K562 (cell line): ENCODE results near the gene AGPAT1. TPM values are rescaled to one million over a fixed set of nuclear protein-coding genes. Genes with fewer than 3 reads are reported as not detected.

ENCODE experiments used
- ARID1B ChIP-seq: fragments of 450-650 bp; IDR thresholded peaks from 2 replicates; pipeline ENCODE4 v1.6.1; 2016; ENCODE audit warnings: antibody characterized with exemption, mild to moderate bottlenecking, inconsistent platforms
- ARID4B ChIP-seq: sonication (generic); formaldehyde crosslinking; IDR thresholded peaks from 2 replicates; pipeline ENCODE4 v1.8.0; 2022; ENCODE audit warnings: mild to moderate bottlenecking, missing genetic modification reagents
- C11orf30 ChIP-seq: fragments of 450-650 bp; IDR thresholded peaks from 2 replicates; pipeline ENCODE4 v1.6.1; 2016; ENCODE audit warnings: low read depth, mild to moderate bottlenecking
- CTBP1 ChIP-seq: fragments of 450-650 bp; IDR thresholded peaks from 2 replicates; pipeline ENCODE4 v1.6.1; 2016; ENCODE audit warnings: borderline replicate concordance
- E2F5 ChIP-seq: sonication (generic); formaldehyde crosslinking; IDR thresholded peaks from 2 replicates; pipeline ENCODE4 v1.8.0; 2022; ENCODE audit warnings: mild to moderate bottlenecking, missing genetic modification reagents
- FOXA3 ChIP-seq, 2 experiments: fragments of 450-650 bp in 1 of 2; sonication (generic) in 1 of 2; formaldehyde crosslinking; IDR thresholded peaks in 1 of 2; conservative IDR thresholded peaks in 1 of 2; 2 replicates each; pipeline versions ENCODE4 v1.4.0 to v1.8.0; 2020 to 2022; ENCODE audit warnings: mild to moderate bottlenecking in 2 of 2, missing genetic modification reagents in 1 of 2
- FOXJ2 ChIP-seq: fragments of 200-800 bp; sonication (Bioruptor generic); IDR thresholded peaks from 2 replicates; pipeline ENCODE4 v1.6.1; 2016; ENCODE audit warnings: missing genetic modification characterization, missing compliant biosample characterization
- FOXK1 ChIP-seq: sonication (generic); formaldehyde crosslinking; IDR thresholded peaks from 2 replicates; pipeline ENCODE4 v1.8.0; 2022; ENCODE audit warnings: missing genetic modification reagents, mild to moderate bottlenecking, borderline replicate concordance
- HIVEP1 ChIP-seq: fragments of 250-450 bp; sonication (Bioruptor Pico); IDR thresholded peaks from 2 replicates; pipeline ENCODE4 v1.4.0; 2020; ENCODE audit warnings: mild to moderate bottlenecking
- HNRNPH1 ChIP-seq: fragments of 200-400 bp; formaldehyde crosslinking; optimal IDR thresholded peaks from 2 replicates; pipeline ENCODE3; 2017; ENCODE audit warnings: low read depth, mild to moderate bottlenecking, low read length, moderate library complexity
- HNRNPL ChIP-seq: fragments of 200-400 bp; formaldehyde crosslinking; IDR thresholded peaks from 2 replicates; pipeline ENCODE4 v1.6.1; 2017; ENCODE audit warnings: low read depth, mild to moderate bottlenecking, low read length
- MEF2A ChIP-seq: IDR thresholded peaks from 2 replicates; pipeline ENCODE4 v1.6.1; 2011; ENCODE audit warnings: low read depth, mild to moderate bottlenecking, low read length, moderate library complexity; ENCODE audit not compliant: control insufficient read depth
- NONO ChIP-seq, 2 experiments: fragments of 200-400 bp in 1 of 2; fragments of 450-650 bp in 1 of 2; formaldehyde crosslinking in 1 of 2; IDR thresholded peaks; 2 replicates each; pipeline ENCODE4 v1.6.1; 2017; ENCODE audit warnings: low read depth in 2 of 2, mild to moderate bottlenecking in 2 of 2, moderate library complexity in 2 of 2, low read length in 1 of 2
- NR2C2 ChIP-seq, 2 experiments: fragments of 200-800 bp in 1 of 2; sonication (Bioruptor generic) in 1 of 2; sonication (generic) in 1 of 2; formaldehyde crosslinking in 1 of 2; IDR thresholded peaks; 2 replicates each; pipeline versions ENCODE4 v1.6.1 to v1.8.0; 2016 to 2022; ENCODE audit warnings: mild to moderate bottlenecking in 1 of 2, missing compliant biosample characterization in 1 of 2, missing genetic modification characterization in 1 of 2, missing genetic modification reagents in 1 of 2
- NR4A1 ChIP-seq, 2 experiments: fragments of 250-450 bp in 1 of 2; fragments of 450-650 bp in 1 of 2; sonication (Bioruptor Pico) in 1 of 2; IDR thresholded peaks; 2 replicates each; pipeline versions ENCODE4 v1.4.0 to v1.6.1; 2016 to 2020; ENCODE audit warnings: mild to moderate bottlenecking in 2 of 2, missing compliant biosample characterization in 1 of 2, missing genetic modification characterization in 1 of 2, moderate library complexity in 1 of 2
- RBM22 ChIP-seq: fragments of 200-400 bp; formaldehyde crosslinking; IDR thresholded peaks from 2 replicates; pipeline ENCODE4 v1.6.1; 2018; ENCODE audit warnings: low read length, low read depth; ENCODE audit not compliant: poor library complexity, severe bottlenecking
- SMAD2 ChIP-seq: fragments of 150-350 bp; IDR thresholded peaks from 2 replicates; pipeline ENCODE4 v1.6.1; 2014; ENCODE audit warnings: low read depth, mild to moderate bottlenecking, low read length
- TCF7L2 ChIP-seq: fragments of 150-350 bp; IDR thresholded peaks from 2 replicates; pipeline ENCODE4 v1.6.1; 2016; ENCODE audit warnings: low read depth, mild to moderate bottlenecking, low read length, moderate library complexity
- THRB ChIP-seq: fragments of 450-650 bp; formaldehyde crosslinking; conservative IDR thresholded peaks from 2 replicates; pipeline ENCODE4 v1.4.0; 2022; ENCODE audit warnings: mild to moderate bottlenecking, missing genetic modification characterization
- USF1 ChIP-seq: sonication (generic); formaldehyde crosslinking; IDR thresholded peaks from 2 replicates; pipeline ENCODE4 v1.9.0; 2022; ENCODE audit warnings: mild to moderate bottlenecking, missing genetic modification reagents
- polyA plus RNA-seq, 8 experiments: library from polyadenylated mRNA; depleted of rRNA in 4 of 8; stranded (reverse) in 5 of 8; unstranded in 3 of 8; fragments of >200 nt; fragmentation: Nextera tagmentation in 2 of 8; fragmentation: Illumina TruSeq in 1 of 8; extraction: Ambion mirVana in 2 of 8; extraction: Trizol in 1 of 8; gene quantifications; 2 replicates each; pipeline versions ENCODE4 v1.2.1 to v1.2.3, GENCODE V29; 2011 to 2014; ENCODE audit warnings: inconsistent platforms in 1 of 8, missing spikeins in 1 of 8
- total RNA-seq, 7 experiments: library from RNA; depleted of rRNA in 6 of 7; stranded (reverse); fragments of >200 nt in 6 of 7; fragmentation: Illumina TruSeq in 2 of 7; extraction: Trizol in 2 of 7; gene quantifications; 2 replicates each; pipeline versions ENCODE4 v1.2.1 to v1.2.3, GENCODE V29; 2011 to 2021; ENCODE audit warnings: low replicate concordance in 1 of 7

The AGPAT1 gene
- total and polyA plus RNA-seq, 9 of the 15 experiments (the other 6 are each of a cell fraction or from before 2014, with no cell fraction given) = 37.9 to 176 (median 69.4) TPM

GRCh38 chr6:32166411-32167061, 9.3 kb downstream of the AGPAT1 start (continued):
- TF ChIP-seq CTBP1 (no peak), NR4A1 (CRISPR knock-in tag; IDR thresholded peaks at IDR 0.05) (no peak), NR4A1 (tag; IDR thresholded peaks at IDR 0.05) (no peak), FOXA3 (CRISPR knock-in tag; conservative IDR thresholded peaks at IDR 0.05 in 1 of 2, IDR thresholded peaks at IDR 0.05 in 1 of 2) (no peak), THRB (CRISPR knock-in tag) (no peak), RBM22 (peak; percentile 18), HNRNPL (0 out of 2 replicates have a peak, but pooled peaks have one; percentile 17), C11orf30 (0 out of 2 replicates have a peak, but pooled peaks have one; percentile 16), TCF7L2 (no peak), NR2C2 (CRISPR knock-in tag; IDR thresholded peaks at IDR 0.05) (no peak), NR2C2 (tag; IDR thresholded peaks at IDR 0.05) (no peak), ARID4B (CRISPR knock-in tag) (no peak), MEF2A (no peak), NONO (IDR thresholded peaks at IDR 0.05; ENCODE audit: low read depth in 2 of 2, low read length in 1 of 2) (no peak), FOXJ2 (tag) (no peak), E2F5 (CRISPR knock-in tag) (no peak), HIVEP1 (CRISPR knock-in tag) (no peak), HNRNPH1 (no peak), FOXK1 (CRISPR knock-in tag) (no peak), USF1 (no peak), SMAD2 (no peak), ARID1B (0 out of 2 replicates have a peak, but pooled peaks have one; percentile 15)
